ENCODE results near the gene RETREG2. TPM values are rescaled to one million over a fixed set of nuclear protein-coding genes. Genes with fewer than 3 reads are reported as not detected.

The RETREG2 gene
- total and polyA plus RNA-seq, 11 donors: 13.4 to 56.0 (median 38.2) TPM

DNA sequence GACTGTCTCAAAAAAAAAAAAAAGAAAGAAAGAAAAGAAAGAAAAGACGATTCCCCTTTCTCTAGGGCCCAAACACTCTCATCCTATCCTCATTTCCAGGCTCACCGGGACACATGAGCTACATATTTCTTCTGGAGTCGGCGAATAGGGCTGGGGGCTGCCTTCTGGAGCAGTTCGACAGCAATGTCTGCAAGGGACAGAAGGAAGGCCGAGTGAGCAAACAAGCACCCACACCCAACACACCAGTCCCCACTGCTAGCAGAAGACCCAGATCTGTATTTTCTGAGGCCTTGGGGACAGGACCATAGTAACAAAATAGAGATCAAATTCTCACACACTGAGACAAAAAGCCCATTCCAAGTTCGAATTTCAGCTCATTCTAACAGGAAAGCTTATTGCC is 2.6 kb upstream of the RETREG2 start:
- Histone ChIP-seq H3K36me3 (peaks cover 0 to 56% (median 47%) of the 10 kb centered on the region in 9 donors), H3K9me3 (no peaks in the 10 kb centered on the region), H3K4me3 (peak overlapping the region in 9 of 12 donors; percentile 75 to 99 (median 94)), H3K27ac (peak overlapping the region in 7 of 12 donors; percentile 96 to 100 (median 99)), H3K27me3 (no peaks in the 10 kb centered on the region), H3K4me1 (peaks cover 7 to 57% (median 36%) of the 10 kb centered on the region in 12 donors)
- no peak for TF ChIP-seq POLR2A (IDR thresholded peaks at IDR 0.05)
- TF ChIP-seq, protein P1, sequence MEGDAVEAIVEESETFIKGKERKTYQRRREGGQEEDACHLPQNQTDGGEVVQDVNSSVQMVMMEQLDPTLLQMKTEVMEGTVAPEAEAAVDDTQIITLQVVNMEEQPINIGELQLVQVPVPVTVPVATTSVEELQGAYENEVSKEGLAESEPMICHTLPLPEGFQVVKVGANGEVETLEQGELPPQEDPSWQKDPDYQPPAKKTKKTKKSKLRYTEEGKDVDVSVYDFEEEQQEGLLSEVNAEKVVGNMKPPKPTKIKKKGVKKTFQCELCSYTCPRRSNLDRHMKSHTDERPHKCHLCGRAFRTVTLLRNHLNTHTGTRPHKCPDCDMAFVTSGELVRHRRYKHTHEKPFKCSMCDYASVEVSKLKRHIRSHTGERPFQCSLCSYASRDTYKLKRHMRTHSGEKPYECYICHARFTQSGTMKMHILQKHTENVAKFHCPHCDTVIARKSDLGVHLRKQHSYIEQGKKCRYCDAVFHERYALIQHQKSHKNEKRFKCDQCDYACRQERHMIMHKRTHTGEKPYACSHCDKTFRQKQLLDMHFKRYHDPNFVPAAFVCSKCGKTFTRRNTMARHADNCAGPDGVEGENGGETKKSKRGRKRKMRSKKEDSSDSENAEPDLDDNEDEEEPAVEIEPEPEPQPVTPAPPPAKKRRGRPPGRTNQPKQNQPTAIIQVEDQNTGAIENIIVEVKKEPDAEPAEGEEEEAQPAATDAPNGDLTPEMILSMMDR (IDR thresholded peaks at IDR 0.05): no peak
- ATAC-seq: no peak
- 81 to 86% (median 83%) methylated on average over 7 of the region's 7 CpGs for WGBS, 4 donors
- intact Hi-C loops (cut with DNase I): loop anchor here in 8 of 10 donors (5.0 to 10.0 kb wide), 7 partner anchors 42 to 891 kb away; partner anchors contain the start of genes ABCB6 (in 3 of the 8), DNAJB2 (in 3 of the 8), DNPEP (in 3 of the 8) and ANKZF1 (in 1 of the 8)
- DNase-seq: no peak

DNA sequence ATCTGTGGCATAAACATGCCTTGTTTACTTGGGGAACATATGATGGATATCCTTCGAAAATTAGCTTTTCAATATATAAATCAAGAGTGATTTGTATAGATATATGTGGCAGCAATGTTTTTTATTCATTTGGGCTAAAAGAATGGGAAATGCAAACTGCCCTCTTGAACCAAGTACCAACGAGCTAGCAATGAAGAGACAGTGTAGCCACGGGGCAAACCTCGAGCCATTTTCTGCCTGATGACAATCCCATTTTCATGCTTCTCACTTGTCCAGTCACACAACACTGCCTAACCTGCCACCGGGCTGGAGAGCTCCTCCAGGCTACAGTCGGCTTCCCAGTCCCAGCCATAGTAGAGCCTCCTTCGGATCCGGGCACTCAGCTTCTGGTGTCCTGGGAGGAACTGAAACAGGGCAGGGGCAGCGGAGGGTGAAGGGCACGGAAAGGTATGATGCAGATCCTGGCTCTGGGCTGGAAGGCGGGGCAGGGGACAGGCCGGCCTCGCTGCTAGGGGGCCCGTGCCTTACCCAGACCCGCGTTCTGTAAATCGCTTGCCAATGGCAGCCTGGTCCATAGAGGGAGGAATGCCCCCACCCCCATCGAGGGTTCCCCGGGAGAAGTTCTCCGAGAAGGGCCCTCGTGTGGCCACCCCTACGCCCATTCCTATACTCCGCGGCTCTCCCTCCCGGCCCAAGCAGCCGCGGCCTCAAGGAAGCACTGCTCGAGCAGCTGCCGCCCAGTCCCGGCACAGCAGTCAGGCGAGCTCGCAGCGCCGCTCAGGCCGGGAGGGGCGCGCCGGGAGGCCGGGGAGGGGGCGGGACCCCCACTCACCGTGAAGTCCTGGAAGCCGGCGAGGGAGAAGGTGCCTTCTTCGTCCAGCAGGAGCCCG is 1.9 kb upstream of the RETREG2 start:
- peak; percentile 10 to 52 (median 38) for ATAC-seq
- peak; percentile 44 to 70 (median 62) for DNase-seq
- Histone ChIP-seq H3K4me3 (peak overlapping the region; percentile 58 to 99 (median 92)), H3K4me1 (peaks cover 7 to 54% (median 30%) of the 10 kb centered on the region in 12 donors), H3K36me3 (peaks cover 0 to 60% (median 54%) of the 10 kb centered on the region in 9 donors), H3K9me3 (no peaks in the 10 kb centered on the region), H3K27me3 (no peaks in the 10 kb centered on the region), H3K27ac (peak overlapping the region; percentile 96 to 100 (median 98))
- intact Hi-C loops (cut with DNase I): loop anchor here in 8 of 10 donors (2.0 to 10.0 kb wide), 11 partner anchors 15 to 891 kb away; partner anchors contain the start of genes DNAJB2 (in 5 of the 8), ABCB6 (in 3 of the 8), DNPEP (in 3 of the 8) and ANKZF1 (in 2 of the 8)
- 3 to 5% (median 3%) methylated on average over 16 to 45 of the region's 45 CpGs for WGBS, 4 donors
- TF ChIP-seq, protein P1 (IDR thresholded peaks at IDR 0.05): peak in 7 of 12 donors; percentile 9 to 34 (median 30)
- TF ChIP-seq POLR2A (IDR thresholded peaks at IDR 0.05): no peak

DNA sequence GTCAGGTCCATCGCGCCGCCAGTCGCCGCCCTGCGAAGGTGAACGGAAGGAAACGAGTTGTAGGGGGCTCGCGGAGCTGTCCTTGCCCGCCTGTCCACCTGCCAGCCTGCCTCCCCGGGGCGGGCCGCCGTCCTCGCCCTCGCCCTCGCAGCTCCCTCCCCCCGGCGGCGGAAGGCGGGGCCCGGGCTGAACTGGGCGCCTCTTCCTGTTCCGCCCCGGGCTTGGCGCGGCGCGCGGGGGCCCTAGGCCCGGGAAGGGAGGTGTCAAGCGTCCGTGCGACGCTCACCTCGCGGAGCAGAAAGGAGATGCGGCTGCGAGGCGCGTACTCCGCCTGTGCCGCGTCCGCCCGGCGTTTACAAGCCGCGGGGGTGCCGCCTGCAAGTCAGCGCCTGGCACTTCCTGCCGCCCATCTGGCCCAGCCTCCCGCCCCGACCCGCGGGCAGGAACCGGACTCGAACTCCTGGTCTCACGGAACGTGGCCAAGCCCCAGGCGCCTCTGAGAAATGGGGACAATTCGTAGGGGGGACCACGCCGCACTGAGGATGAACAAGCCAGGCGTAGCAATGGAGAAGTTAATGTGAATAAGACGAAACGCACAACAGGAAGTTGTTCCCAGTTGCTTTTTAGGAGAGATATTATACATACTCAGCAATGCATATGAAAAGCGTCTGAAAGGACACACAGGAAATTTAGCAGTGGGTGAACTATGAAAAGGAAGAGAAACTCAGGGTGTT is 1.1 kb upstream of the RETREG2 start, which contains the start of gene CNPPD1:
Gene CNPPD1 (minus strand): TSS at position 108 of the 734 bp plus-strand sequence. CDS start 97 bp downstream, at position 11.
- H3K36me3 ChIP-seq: peaks cover 0 to 63% (median 59%) of the 10 kb centered on the region in 9 donors
- ATAC-seq: peak; percentile 79 to 90 (median 90)
- peak; percentile 91 to 96 (median 92) for DNase-seq
- TF ChIP-seq, protein P1 (IDR thresholded peaks at IDR 0.05): peak in 1 of 12 donors; percentile 25
- TF ChIP-seq POLR2A (IDR thresholded peaks at IDR 0.05): peak; percentile 70 to 93
- peak within 1 kb of the TSS; percentile 58 to 99 (median 92) for H3K4me3 ChIP-seq
- peaks cover 5 to 46% (median 27%) of the 10 kb centered on the region in 12 donors for H3K4me1 ChIP-seq
- WGBS, 4 donors: 0 to 1% (median 0%) methylated on average over 18 to 69 of the region's 69 CpGs
- no peaks in the 10 kb centered on the region for H3K27me3 ChIP-seq
- intact Hi-C loops (cut with DNase I): loop anchor here in 8 of 10 donors (2.0 to 10.0 kb wide), 11 partner anchors 16 to 892 kb away; partner anchors contain the start of genes DNAJB2 (in 5 of the 8), ABCB6 (in 3 of the 8), DNPEP (in 3 of the 8) and ANKZF1 (in 2 of the 8)
- H3K9me3 ChIP-seq: no peaks in the 10 kb centered on the region
- peak within 1 kb of the TSS; percentile 96 to 100 (median 98) for H3K27ac ChIP-seq

Measured in heart left ventricle (tissue), 16 donors.